Measurements from ENCODE around the gene NMU.
"Not testable (repeated sequence)": the region's sequence is repeated elsewhere in the genome, so short reads cannot be mapped to it uniquely, and the experiment has no call there.

NMU gene

DNA sequence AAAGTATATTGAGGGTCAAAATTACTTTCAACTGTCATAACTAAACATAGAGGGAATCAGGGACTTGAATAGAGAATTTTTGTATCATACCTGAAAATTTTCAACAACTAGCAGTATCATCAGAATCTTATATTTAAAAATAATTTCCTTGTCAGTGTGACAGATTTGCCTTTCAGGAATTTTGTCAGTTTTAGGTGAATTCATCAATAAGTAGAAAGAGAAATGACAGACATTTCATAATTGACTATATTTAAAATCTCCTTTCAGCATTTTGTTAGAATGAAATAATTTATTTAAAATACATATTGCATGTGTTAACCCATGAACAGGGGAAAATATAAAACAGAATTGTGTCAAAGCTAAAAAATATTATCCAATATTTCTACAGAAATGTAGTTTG lies 35.5 kb downstream of the NMU start:
- ChIA-PET CTCF (no interaction called here), POLR2A (no interaction called here)
- DNase-seq (ENCODE audit: extremely low spot score): no peak
- TF ChIP-seq FOXM1 (IDR thresholded peaks at IDR 0.05; ENCODE audit: borderline replicate concordance): no peak
- no peak for TF ChIP-seq LEF1 (IDR thresholded peaks at IDR 0.05; ENCODE audit: borderline replicate concordance)
- TF ChIP-seq FOXA1 (IDR thresholded peaks at IDR 0.05): no peak
- no peak for TF ChIP-seq TARDBP (IDR thresholded peaks at IDR 0.05)
- TF ChIP-seq, protein P1, sequence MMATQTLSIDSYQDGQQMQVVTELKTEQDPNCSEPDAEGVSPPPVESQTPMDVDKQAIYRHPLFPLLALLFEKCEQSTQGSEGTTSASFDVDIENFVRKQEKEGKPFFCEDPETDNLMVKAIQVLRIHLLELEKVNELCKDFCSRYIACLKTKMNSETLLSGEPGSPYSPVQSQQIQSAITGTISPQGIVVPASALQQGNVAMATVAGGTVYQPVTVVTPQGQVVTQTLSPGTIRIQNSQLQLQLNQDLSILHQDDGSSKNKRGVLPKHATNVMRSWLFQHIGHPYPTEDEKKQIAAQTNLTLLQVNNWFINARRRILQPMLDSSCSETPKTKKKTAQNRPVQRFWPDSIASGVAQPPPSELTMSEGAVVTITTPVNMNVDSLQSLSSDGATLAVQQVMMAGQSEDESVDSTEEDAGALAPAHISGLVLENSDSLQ (IDR thresholded peaks at IDR 0.05): no peak
- no peak for TF ChIP-seq HDGF (IDR thresholded peaks at IDR 0.05; ENCODE audit: borderline replicate concordance)
- no peak for TF ChIP-seq NFRKB (IDR thresholded peaks at IDR 0.05)
- TF ChIP-seq SP1 (IDR thresholded peaks at IDR 0.05): no peak
- TF ChIP-seq BHLHE40 (IDR thresholded peaks at IDR 0.05; ENCODE audit: borderline replicate concordance): no peak
- no peak for TF ChIP-seq ELF4 (IDR thresholded peaks at IDR 0.05)
- TF ChIP-seq CTBP1 (IDR thresholded peaks at IDR 0.05; ENCODE audit: borderline replicate concordance): no peak
- TF ChIP-seq ARNT (IDR thresholded peaks at IDR 0.05): no peak
- TF ChIP-seq L3MBTL2 (conservative IDR thresholded peaks at IDR 0.05): no peak

DNA sequence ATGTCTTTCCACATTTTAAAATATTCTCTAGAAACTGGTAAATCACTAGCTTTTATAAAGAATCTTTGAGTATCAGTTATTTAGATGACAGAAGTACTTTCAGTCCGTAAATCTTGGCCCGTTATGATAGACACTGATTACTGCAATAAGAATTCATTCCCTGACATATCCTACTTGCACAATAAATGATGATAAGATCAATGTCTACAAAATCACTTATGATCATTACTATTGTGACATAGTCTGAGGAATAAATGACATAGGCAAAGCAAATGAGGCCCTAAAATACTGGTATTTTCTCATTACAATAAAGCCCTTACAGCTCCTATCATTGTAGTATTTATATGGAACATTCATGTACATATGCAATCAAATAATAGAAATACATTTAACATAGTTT lies 37.5 kb downstream of the NMU start:
- no peak for DNase-seq (ENCODE audit: extremely low spot score)
- ChIA-PET CTCF (interaction anchor here (0.5 kb wide), 1 partner anchor 54 kb away, joined by 4 read pairs; no protein-coding TSS in a partner anchor), POLR2A (no interaction called here)
- TF ChIP-seq LEF1 (IDR thresholded peaks at IDR 0.05; ENCODE audit: borderline replicate concordance) (no peak), FOXM1 (IDR thresholded peaks at IDR 0.05; ENCODE audit: borderline replicate concordance) (no peak), L3MBTL2 (conservative IDR thresholded peaks at IDR 0.05) (no peak)

DNA sequence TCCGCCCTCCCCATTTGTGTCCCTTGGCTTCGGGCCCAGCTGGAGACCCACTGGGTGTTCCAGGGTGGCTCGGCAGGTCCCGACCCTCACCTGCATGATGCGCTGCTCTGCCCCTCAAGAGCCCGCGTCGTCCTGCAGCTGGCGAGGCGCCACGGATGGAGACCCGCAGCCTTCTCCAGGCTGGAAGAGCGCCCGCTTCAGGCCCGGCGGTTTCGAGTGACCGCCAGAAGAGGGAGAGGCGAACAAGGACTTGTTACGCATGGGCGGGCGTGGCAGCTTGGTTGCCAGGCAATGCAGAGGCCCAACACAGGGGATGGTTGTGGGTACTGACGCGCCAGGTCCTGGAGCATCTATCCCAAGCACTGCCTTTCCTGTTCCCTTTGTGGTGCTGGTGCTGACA lies 44.1 kb downstream of the NMU start, which contains the start of gene PDCL2:
Gene PDCL2 (minus strand): TSS at position 232 of the 400 bp plus-strand sequence. CDS start 136 bp downstream, at position 96.
- CTCF ChIA-PET: no interaction called here
- TF ChIP-seq BHLHE40 (IDR thresholded peaks at IDR 0.05; ENCODE audit: borderline replicate concordance) (no peak), LEF1 (IDR thresholded peaks at IDR 0.05; ENCODE audit: borderline replicate concordance) (no peak), CTBP1 (IDR thresholded peaks at IDR 0.05; ENCODE audit: borderline replicate concordance) (no peak), ARNT (IDR thresholded peaks at IDR 0.05) (no peak)
- TF ChIP-seq, protein P1 (IDR thresholded peaks at IDR 0.05): no peak
- POLR2A ChIA-PET: no interaction called here
- DNase-seq (ENCODE audit: extremely low spot score): no peak

DNA sequence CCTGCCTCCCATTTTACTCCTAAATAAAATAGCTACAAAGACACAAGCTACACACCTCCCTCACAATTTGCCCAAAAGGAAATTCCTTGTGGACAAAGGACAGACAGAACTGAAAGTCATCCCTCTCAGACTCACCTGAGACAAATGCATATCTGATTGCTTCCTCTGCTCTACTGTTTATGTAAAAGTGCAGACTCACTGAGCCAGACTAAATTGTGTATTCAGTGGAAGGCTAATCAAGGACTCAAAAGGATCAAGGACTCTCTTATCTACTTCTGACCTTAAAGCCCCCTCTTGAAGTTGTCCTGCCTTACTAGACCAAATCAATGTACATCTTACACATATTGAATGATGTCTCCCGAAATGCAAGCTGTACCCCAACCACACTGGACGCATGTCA lies 47.9 kb downstream of the NMU start:
- ChIA-PET CTCF (interaction anchor here (0.5 kb wide), 1 partner anchor 1369 kb away, joined by 3 read pairs; no protein-coding TSS in a partner anchor), POLR2A (no interaction called here)
- TF ChIP-seq FOXM1 (IDR thresholded peaks at IDR 0.05; ENCODE audit: borderline replicate concordance): no peak
- DNase-seq (ENCODE audit: extremely low spot score): no peak

DNA sequence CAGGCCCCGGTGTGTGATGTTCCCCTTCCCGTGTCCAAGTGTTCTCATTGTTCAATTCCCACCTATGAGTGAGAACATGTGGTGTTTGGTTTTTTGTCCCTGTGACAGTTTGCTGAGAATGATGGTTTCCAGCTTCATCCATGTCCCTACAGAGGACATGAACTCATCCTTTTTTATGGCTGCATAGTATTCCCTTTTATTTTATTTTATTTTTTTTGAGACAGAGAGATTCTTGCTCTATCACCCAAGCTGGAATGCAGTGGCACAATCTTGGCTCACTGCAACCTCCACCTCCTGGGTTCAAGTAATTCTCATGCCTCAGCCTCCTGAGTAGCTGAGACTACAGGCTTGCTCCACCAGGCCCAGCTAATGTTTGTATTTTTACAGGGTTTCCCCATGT lies 53.3 kb downstream of the NMU start:
- DNase-seq (ENCODE audit: extremely low spot score); CTCF ChIA-PET; POLR2A ChIA-PET: not testable (repeated sequence)

DNA sequence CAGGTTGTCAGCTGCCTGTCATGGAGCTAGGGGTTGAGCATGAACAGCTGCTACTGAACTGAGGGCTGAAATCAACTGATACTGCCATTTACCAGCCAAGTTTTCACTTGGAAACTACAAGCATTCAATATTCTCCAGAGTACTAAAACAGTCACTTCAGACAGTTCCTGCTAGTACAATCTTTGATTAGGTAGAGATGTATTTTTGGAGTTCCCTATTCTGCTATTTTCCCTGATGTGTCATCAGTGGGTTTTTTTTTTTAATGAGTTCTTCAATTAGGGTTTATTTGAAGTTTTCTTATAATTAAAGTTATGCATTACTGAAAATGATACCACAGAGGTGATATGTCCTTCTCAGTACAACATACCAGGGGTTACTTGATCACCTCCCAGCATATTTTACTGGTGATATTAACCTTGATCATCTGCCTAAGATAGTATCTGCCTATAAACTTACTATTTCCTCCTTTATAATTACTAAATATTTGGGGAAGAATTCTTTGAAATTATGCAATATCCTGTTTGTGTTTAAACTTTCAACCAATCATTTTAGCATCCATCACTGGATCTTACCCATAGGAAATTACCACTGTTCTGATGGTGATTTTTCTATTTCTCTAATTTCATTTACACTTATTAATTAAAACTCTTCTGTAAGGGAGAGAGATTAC lies 57.6 kb downstream of the NMU start:
- POLR2A ChIA-PET: no interaction called here
- TF ChIP-seq NFRKB (IDR thresholded peaks at IDR 0.05): no peak
- no peak for TF ChIP-seq BHLHE40 (IDR thresholded peaks at IDR 0.05; ENCODE audit: borderline replicate concordance)
- TF ChIP-seq LEF1 (IDR thresholded peaks at IDR 0.05; ENCODE audit: borderline replicate concordance): no peak
- no peak for TF ChIP-seq SP1 (IDR thresholded peaks at IDR 0.05)
- no peak for TF ChIP-seq ZNF384 (IDR thresholded peaks at IDR 0.05)
- TF ChIP-seq, protein P1 (IDR thresholded peaks at IDR 0.05): no peak
- no peak for TF ChIP-seq FOXA1 (IDR thresholded peaks at IDR 0.05)
- TF ChIP-seq CTBP1 (IDR thresholded peaks at IDR 0.05; ENCODE audit: borderline replicate concordance): no peak
- no peak for TF ChIP-seq ELF4 (IDR thresholded peaks at IDR 0.05)
- CTCF ChIA-PET: interaction anchor here (0.6 kb wide), 1 partner anchor 845 kb away, joined by 3 read pairs; no protein-coding TSS in a partner anchor

DNA sequence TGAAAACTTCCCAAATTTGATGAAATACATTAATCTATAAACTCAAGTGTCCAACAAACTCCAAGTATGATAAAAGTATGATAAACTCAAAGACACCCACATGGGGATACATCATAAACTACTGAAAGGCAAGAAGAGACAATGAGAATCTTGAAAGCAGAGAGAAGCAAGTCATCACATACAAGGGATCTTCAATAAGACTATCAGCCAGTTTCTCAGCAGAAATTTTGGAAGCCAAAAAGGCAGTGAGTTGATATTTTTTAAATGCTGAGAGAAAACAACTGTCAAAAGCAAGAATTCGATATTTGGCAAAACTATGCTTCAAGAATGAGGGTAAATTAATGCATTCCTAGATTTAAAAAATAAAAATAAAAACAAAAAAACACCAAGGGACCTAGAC lies 60.6 kb downstream of the NMU start:
- POLR2A ChIA-PET: no interaction called here
- no peak for TF ChIP-seq CTBP1 (IDR thresholded peaks at IDR 0.05; ENCODE audit: borderline replicate concordance)
- TF ChIP-seq SUZ12 (IDR thresholded peaks at IDR 0.05): no peak
- no peak for TF ChIP-seq HDGF (IDR thresholded peaks at IDR 0.05; ENCODE audit: borderline replicate concordance)
- TF ChIP-seq, protein P1 (IDR thresholded peaks at IDR 0.05): no peak
- CTCF ChIA-PET: no interaction called here
- no peak for DNase-seq (ENCODE audit: extremely low spot score)

More for the DNA sequence above, 57.6 kb downstream of the NMU start:
- no peak for DNase-seq (ENCODE audit: extremely low spot score)

Data from HEK293T (cell line).